A549 (cell line): Measurements from ENCODE around the gene SPAST.

Experiments used
- CBX8 ChIP-seq: fragments of 200-600 bp; sonication (generic); IDR thresholded peaks from 2 replicates; pipeline ENCODE4 v1.6.1; 2016
- CEBPB ChIP-seq, 2 experiments: fragments of >200 bp in 1 of 2; sonication (Bioruptor Twin) in 1 of 2; formaldehyde crosslinking in 1 of 2; IDR thresholded peaks; 2 replicates each; pipeline ENCODE4 v1.6.1; 2012 to 2016
- JUN ChIP-seq, 2 experiments: fragments of >200 bp; sonication (Bioruptor Twin); formaldehyde crosslinking; IDR thresholded peaks; 2 replicates in 1 of 2; 3 replicates in 1 of 2; pipeline ENCODE4 v1.6.1; 2016 to 2017
- RFX5 ChIP-seq: fragments of 450-650 bp; IDR thresholded peaks from 2 replicates; pipeline ENCODE4 v1.7.1; 2014; ENCODE audit warnings: antibody characterized with exemption, mild to moderate bottlenecking, moderate library complexity
- TF ChIP-seq, protein P1 (sequence below): fragments of >200 bp; sonication (Bioruptor Twin); formaldehyde crosslinking; IDR thresholded peaks from 3 replicates; pipeline ENCODE4 v1.5.1; 2016

DNA sequence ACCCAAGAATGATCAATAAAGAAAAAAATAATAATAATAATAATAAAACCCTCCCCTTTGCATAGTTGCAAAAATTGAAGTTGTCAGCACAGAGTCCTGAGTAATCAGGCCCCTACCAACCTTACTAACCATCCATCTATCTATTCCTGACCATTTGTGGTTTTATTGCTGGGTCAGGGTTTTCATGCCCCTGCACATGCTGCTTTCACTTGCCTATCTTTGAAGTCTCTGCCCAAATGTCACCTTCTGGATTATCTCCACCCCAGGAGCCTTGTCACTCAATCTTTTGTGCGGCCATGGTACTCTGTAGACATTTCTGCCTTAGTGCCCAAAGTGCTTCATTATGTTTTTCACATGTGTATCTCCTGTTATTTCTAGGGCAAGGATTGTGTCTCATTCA, 137.5 kb downstream of the SPAST start:
- TF ChIP-seq RFX5 = no peak
- TF ChIP-seq CEBPB (IDR thresholded peaks at IDR 0.05) = no peak
- TF ChIP-seq, protein P1, sequence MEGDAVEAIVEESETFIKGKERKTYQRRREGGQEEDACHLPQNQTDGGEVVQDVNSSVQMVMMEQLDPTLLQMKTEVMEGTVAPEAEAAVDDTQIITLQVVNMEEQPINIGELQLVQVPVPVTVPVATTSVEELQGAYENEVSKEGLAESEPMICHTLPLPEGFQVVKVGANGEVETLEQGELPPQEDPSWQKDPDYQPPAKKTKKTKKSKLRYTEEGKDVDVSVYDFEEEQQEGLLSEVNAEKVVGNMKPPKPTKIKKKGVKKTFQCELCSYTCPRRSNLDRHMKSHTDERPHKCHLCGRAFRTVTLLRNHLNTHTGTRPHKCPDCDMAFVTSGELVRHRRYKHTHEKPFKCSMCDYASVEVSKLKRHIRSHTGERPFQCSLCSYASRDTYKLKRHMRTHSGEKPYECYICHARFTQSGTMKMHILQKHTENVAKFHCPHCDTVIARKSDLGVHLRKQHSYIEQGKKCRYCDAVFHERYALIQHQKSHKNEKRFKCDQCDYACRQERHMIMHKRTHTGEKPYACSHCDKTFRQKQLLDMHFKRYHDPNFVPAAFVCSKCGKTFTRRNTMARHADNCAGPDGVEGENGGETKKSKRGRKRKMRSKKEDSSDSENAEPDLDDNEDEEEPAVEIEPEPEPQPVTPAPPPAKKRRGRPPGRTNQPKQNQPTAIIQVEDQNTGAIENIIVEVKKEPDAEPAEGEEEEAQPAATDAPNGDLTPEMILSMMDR = no peak
- TF ChIP-seq CBX8 = no peak
- TF ChIP-seq JUN (IDR thresholded peaks at IDR 0.05) = no peak
